ENCODE results near the gene ADCY1.

ADCY1 gene

DNA sequence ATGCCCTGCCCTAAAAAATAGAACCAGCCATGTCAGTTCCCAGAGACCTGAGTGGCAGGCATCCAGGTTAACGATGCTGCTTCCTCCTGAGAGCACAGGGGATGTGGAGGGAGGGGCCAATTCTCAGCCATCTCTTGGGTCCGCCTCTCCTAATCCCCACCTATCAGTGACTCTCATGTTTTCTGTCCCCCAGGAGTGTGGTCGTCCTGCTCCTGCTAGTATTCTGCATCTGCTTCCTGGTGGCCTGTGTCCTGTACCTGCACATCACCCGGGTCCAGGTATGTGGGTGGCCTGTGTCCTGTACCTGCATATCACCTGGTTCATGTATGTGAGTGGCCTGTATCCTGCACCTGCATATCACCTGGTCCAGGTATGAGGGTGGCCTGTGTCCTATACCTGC, 105.3 kb downstream of the ADCY1 start:
- no peak for DNase-seq

- no peak for DNase-seq
Observed at GRCh38 chr7:45680776-45681175, 106.6 kb downstream of the ADCY1 start.

DNA sequence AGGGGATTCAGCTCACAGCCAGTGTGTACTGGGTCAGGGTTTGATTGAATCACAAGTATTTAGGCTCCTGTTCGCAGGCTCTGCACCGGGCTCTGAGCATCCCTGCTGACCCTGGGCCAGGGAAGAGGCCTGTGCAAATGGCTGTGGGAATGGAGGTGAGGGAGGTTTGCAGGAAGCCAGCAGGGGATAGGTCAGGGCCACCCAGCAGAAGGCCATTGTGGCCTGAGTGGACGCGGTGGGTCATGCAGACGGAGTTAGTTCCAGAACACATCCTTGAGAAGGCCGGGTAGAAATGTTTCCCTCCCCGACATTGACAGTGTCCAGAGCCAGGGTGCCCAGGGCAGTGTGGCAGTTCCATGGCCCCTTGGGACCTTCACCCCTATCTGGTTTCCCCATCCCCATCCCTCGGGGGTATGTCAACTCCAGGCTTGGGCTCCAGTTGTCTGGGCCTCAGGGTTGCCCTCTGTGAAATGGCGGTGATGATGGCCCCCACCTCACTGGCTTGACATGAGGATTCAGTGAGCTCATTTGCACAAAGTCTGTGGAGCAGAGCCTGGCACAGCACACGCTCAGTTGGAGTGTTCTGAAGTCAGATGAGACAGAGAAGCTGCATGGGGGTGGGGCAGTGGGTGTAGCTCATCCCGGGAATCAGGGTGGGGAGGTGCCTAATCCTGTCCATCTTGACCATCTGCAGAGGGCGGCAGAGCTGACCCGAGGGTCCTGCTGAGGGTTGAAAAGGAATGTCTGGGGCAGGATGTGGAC, 107.6 kb downstream of the ADCY1 start:
- no peak for DNase-seq

DNA sequence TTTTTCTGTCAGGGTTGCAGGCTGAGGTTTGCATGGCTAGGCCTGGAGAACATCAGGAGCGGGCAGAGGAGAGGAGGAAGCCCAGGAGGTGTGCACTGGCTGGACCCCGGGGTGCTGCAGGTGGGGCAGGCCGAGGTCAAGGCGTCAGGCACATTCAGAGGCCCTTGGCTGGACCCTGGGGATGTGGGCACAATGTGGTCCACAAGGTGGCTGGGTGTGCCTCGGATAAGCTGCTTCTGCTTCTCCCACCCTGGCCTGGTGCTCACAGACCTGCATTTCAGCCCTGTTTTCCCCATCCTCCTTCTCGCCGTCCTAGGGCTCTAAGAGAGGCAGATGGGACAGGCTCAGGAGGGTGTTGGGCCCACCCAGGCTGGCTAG, 108.2 kb downstream of the ADCY1 start:
- DNase-seq, result no peak

DNA sequence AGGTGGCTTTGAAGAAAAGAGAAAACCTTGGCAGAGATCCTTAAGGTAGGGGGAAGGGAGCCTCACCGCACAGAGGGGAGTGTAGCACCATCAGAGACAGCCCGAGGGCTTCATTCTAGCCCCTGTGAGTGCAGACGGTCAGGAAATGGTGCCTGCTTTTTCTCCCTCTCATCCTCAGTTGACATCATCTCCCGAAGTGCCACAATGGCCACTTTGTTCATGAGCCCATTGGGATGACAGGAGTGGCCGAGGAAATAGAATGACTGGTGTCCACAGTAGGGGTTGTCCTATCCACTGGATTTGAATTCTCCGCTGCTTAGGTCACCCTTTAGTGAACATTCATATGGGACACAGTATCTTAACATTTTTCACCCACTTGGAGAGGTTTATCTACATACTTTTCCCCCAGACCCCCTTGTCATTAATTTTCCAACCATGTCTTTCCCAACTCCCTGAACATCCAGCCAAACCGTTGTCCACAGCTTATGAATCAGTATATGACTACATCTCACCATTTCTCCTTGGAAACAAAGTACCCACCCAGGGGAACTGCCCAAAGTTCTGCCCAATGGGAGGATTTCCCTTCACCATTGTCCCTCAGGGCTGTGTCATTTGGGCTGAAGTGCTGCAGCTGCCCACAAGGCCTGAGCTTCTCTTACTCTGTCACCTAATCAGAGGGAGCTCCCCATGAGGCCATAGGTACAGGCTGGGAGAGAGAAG, 108.8 kb downstream of the ADCY1 start:
- no peak for DNase-seq

DNA sequence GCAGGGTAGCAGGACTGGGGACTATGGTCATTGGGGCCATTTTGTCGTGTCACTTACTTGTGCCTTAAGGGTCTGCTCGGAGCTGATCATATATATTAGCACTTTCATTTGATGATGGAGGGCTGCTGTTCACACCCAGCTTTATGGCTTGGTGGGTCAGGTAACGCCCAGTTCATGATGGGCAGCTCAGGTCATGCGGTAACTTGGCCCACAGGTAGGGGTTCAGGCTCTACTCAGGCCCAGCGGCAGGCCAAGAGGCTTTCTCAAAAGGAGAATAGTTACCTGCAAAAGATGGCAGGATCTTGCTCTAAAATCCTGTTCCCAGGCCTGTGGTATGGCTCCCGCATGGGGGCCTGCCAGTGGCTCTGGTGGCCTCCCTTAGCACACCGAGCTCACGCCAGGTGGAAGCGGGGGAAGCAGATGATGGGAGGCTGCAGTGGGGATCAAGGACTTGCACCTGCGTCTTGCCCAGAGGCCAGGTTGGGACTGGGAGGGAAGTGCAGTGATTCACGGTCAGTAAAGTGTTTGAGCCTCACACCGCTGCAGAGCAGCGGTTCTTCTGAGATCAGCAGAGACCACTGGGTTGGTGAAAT, 109.5 kb downstream of the ADCY1 start:
- no peak for DNase-seq

DNA sequence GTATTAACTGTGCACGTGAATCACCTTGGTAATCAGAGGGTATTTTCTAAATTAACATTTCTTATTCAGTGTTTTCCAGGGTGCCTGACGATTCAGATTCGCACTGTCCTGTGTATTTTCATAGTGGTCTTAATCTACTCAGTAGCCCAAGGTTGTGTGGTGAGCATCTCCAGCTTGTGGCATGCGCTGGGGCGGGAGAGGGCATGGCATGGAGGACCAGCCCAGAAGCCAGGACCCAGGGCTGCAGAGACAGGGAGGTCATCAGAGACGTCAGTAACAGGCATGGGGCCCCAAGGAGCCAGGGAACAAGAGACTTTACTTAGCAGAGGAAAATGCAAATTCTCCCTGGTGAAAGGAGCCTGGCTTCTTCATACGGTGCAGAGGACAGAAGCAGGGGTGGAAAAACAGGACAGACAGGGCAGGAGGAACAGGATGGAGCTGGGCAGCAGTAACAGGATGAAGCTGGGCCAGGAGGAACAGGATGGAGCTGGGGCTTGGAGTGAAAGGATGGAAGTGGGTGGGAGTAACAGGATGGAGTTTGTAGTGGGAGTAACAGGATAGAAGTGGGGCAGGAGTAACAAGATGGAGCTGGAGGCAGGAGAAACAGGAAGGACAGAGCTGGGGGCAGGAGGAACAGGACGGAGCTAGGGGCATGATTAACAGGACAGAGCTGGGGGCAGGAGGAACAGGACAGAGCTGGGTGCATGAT, 110.9 kb downstream of the ADCY1 start:
- DNase-seq, result no peak

DNA sequence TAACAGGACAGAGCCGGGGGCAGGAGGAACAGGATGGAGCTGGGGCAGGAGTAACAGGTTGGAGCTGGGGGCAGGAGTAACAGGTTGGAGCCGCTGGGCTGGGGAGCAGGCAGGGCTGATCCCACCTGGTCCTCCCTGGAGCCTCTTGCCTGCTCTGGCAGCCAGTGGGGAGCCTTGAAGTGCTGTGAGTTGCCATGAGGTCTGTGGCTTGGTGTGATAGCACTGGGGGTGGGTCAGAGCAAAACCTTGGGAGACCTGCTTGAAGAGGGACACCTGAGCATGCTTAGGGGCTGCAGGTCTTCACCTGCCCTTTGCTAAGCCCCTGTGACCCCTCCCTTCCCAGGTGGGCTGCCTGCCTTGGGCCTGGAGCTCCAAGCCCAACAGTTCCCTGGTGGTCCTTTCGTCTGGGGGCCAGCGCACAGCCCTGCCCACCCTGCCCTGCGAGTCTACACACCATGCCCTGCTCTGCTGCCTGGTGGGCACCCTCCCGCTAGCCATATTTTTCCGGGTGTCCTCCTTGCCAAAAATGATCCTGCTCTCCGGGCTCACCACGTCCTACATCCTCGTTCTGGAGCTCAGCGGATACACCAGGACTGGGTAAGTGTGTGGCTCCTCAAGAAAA, 111.6 kb downstream of the ADCY1 start:
- no peak for DNase-seq

DNA sequence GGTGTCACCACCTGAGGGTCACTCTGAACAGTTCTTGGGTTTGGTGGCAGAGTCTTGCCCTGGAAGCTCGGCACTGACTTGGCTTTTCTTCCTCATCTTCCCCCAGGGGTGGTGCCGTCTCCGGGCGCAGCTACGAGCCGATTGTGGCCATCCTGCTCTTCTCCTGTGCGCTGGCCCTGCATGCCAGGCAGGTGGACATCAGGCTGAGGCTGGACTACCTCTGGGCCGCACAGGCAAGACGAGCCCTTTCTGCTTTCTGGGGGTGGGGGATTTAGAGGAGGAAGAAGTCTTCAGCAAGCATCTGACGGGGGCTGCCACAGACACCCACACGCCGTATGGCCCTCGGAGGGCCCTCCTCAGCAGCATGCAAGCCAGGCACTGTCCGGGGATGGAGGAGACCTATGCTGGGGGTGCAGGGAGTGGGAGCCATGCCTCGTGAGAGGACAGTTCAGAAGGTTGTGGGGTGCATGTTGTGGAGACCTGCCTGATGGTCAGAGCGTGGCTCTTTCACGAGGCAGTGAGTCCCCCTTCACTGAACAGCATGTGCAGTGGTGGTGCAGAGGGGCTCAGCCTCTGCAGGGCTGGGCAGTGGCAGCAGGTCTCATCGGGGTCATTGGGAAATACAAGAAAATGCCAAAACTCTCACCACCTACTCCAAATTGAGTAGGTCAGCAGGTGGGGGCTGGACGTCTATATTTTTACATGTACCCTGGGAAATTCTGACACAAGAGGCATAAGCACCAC, 112.4 kb downstream of the ADCY1 start:
- DNase-seq, result no peak

- DNase-seq, result no peak
Observed at GRCh38 chr7:45687185-45687560, 113.0 kb downstream of the ADCY1 start.

DNA sequence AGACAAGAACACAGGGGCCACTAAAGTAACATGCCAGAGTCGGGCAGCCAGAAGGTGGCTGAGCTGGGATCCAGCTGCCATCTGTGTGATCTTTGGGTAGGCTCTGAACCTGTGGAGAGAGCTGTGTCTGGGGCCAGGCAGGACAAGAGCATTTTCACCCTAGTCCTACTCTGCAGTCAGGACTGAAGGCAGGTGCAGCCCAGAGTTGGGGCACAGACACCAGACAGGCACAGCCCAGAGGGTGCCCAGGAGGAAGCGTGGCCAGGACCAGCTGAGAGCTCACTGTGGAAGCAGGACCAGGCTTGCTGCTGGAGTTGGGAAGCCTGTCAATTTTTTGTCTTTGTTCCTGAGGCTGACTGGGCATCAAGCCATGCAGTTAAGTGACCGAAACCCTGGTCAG, 113.6 kb downstream of the ADCY1 start:
- DNase-seq, result no peak

DNA sequence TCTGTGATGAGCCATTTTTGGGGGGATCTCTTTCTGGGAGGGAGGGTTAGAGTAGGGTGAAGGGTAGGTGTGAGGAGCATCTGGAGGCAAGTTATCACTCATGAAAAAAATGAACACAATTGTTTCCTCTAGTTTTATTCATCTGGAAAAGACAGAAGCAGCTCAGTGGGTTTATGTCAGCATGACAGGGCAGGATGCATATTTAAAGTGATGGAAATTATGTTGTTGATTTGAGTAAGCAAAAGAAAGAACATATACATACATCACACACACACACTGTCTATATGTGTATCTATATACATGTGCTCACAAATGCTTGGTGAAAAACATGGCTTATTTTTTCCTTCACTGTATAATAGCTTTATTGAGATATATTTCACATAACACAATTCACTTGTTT, 114.2 kb downstream of the ADCY1 start:
- no peak for DNase-seq

DNA sequence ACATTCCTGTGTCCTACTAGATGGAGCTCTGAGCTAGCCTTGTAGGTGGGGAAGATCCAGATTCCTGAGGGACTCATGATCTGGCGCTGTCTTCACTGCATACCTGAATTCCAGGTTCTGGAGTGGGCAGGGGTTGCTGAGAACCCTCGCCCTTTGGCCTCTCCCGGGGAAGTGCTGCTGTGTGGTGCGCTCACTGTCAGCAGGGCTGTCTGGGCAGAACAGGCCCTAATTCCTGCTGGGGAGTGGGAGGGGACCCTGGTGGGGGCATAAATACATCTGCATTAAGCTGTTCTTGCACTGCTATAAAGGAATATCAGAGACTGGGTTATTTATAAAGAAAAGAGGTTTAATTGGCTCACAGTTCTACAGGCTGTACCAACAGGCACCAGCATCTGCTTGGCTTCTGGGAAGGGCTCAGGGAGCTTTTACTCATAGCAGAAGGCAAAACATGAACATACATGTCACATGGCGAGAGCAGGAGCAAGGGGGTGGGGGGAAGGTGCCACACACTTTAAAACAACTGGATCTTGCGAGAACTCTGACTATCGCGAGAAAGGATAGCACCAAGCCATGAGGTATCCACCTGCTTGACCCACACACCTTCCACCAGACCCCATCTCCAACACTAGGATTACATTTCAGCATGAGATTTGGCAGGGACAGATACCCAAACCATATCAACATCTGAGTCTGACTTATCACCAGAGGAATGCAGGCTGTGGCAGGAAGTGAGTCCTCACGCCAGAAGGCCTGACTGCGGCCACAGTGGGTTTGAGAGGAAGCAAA, 115.0 kb downstream of the ADCY1 start:
- no peak for DNase-seq

DNA sequence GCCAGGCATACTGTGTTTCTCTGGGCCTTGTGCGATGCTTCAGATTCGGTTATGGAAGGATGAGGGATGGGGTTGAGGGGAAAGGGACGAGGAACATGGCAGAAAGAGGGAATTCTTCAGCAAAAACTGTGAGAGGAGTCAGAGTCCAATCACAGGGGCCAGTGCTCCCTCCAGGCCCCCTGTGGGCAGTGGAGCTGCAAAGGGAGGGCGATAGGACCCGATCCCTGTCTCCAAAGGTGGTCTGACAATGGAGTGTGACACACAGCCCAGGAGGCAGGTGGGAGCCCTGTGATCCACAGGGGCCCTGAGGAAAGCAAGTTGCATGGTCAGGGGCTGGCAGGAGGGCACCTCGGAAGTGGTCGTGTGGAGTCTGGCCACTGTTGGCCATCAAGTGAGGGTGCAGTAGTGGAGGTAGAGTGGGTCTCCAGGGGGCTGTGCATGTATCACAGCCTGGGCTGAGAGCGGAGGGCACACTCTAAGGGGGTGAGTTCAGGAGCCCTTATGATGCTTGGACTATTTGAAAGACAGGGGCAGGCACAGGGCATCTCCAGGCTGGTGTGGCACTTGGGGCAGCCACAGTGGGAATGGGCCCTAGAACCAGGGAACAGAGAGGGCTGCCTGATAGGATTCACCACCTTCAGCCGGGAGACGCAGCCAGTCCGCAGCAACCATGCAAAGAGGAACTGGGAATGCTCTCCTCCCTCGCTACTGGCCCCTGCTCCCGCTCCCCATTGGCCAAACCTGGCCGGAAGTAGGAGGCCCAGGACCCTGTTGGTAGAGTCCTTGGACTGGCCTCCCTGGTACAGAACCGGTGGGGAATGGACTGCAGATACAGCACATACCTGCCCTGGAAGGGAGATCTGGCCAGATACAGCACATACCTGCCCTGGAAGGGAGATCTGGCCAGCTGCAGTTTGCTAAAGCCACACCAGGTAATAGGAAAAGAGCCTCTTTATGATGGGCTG, 115.9 kb downstream of the ADCY1 start:
- no peak for DNase-seq

- no peak for DNase-seq
Observed at GRCh38 chr7:45690762-45691150, 116.6 kb downstream of the ADCY1 start.

GRCh38 chr7:45691155-45691656, 117.0 kb downstream of the ADCY1 start:
- no peak for DNase-seq

GRCh38 chr7:45692031-45692430, 117.9 kb downstream of the ADCY1 start:
- no peak for DNase-seq

GRCh38 chr7:45695249-45695995, 121.3 kb downstream of the ADCY1 start:
- no peak for DNase-seq

- no peak for DNase-seq
Observed at GRCh38 chr7:45696476-45696875, 122.3 kb downstream of the ADCY1 start.
